ENCODE measurements around the gene CIITA.

CIITA gene

GRCh38 chr16:10982465-10983150 lies 105.6 kb downstream of the CIITA start:
- no peak for DNase-seq (ENCODE audit: low spot score)

- DNase-seq (ENCODE audit: low spot score) = no peak
Observed at GRCh38 chr16:10983159-10983558, 106.2 kb downstream of the CIITA start.

- DNase-seq (ENCODE audit: low spot score) = no peak
Observed at GRCh38 chr16:10984509-10984908, 107.5 kb downstream of the CIITA start.

Data from HuH-7.5 (cell line).